SU-DHL-6 (cell line): ENCODE data around the gene SCAPER.

Experiments
- H2AFZ ChIP-seq: fragments of 200-600 bp; sonication (generic); 2 replicates; pipeline ENCODE4 v1.6.1; 2014; ENCODE audit warnings: low read depth, mild to moderate bottlenecking, moderate library complexity, mixed read lengths, antibody characterized with exemption, low read length; ENCODE audit not compliant: severe bottlenecking
- H3F3A ChIP-seq: fragments of 200-600 bp; shearing (Covaris generic); 2 replicates; pipeline ENCODE4 v1.6.0; 2016; ENCODE audit warnings: antibody characterized with exemption, mild to moderate bottlenecking; ENCODE audit not compliant: insufficient read depth
- H3K27ac ChIP-seq: fragments of 200-600 bp; sonication (generic); 2 replicates; pipeline ENCODE4 v1.5.1; 2016; ENCODE audit warnings: low read depth, mild to moderate bottlenecking, low read length, moderate library complexity, mixed read lengths
- H3K27me3 ChIP-seq: fragments of 200-600 bp; sonication (generic), shearing (Covaris generic); 2 replicates; pipeline ENCODE4 v1.6.0; 2014; ENCODE audit warnings: mild to moderate bottlenecking, low read length
- H3K36me3 ChIP-seq: fragments of 200-600 bp; sonication (generic); 2 replicates; pipeline ENCODE4 v1.6.1; 2014; ENCODE audit warnings: mild to moderate bottlenecking, low read length, mixed read lengths
- H3K4me2 ChIP-seq: fragments of 300-600, 200-600 bp; shearing (Covaris generic), sonication (generic); 2 replicates; pipeline ENCODE4 v1.6.0; 2014; ENCODE audit warnings: low read length, low read depth, mild to moderate bottlenecking; ENCODE audit not compliant: poor library complexity, severe bottlenecking
- H3K4me3 ChIP-seq: fragments of 200-600 bp; sonication (generic); 2 replicates; pipeline ENCODE4 v1.5.1; 2014; ENCODE audit warnings: antibody characterized with exemption, low read length, mild to moderate bottlenecking, mixed read lengths; ENCODE audit not compliant: insufficient read depth, poor library complexity, severe bottlenecking
- H3K79me2 ChIP-seq: fragments of 200-600 bp; sonication (generic); 2 replicates; pipeline ENCODE4 v1.6.1; 2014; ENCODE audit warnings: mild to moderate bottlenecking, low read length, moderate library complexity; ENCODE audit not compliant: insufficient read depth
- H3K9ac ChIP-seq: fragments of 200-600 bp; sonication (generic); 2 replicates; pipeline ENCODE4 v1.7.0; 2014; ENCODE audit warnings: mild to moderate bottlenecking, low read length
- H3K9me2 ChIP-seq: fragments of 200-600 bp; sonication (generic); replicated peaks from 2 replicates; pipeline ENCODE4 v1.6.1; 2014; ENCODE audit warnings: low read length; ENCODE audit not compliant: insufficient read depth
- H3K9me3 ChIP-seq: fragments of 200-600 bp; sonication (generic); 2 replicates; pipeline ENCODE4 v1.6.1; 2014; ENCODE audit warnings: low read length, mixed read lengths; ENCODE audit not compliant: insufficient read depth
- H4K20me1 ChIP-seq: fragments of 200-600 bp; sonication (generic); 2 replicates; pipeline ENCODE4 v1.6.1; 2014; ENCODE audit warnings: low read depth, mild to moderate bottlenecking, antibody characterized with exemption, low read length, moderate library complexity, mixed read lengths
- CTCF ChIP-seq: fragments of 200-600 bp; sonication (generic); IDR thresholded peaks from one replicate; pipeline ENCODE4 v1.5.1; 2017; ENCODE audit warnings: antibody characterized with exemption, mild to moderate bottlenecking, low read length, moderate library complexity; ENCODE audit not compliant: insufficient read depth, poor library complexity, severe bottlenecking
- EZH2phosphoT487 ChIP-seq: fragments of 200-600 bp; sonication (generic), shearing (Covaris generic); conservative IDR thresholded peaks from 2 replicates; pipeline ENCODE4 v1.6.1; 2018; ENCODE audit warnings: mild to moderate bottlenecking, antibody characterized with exemption, low read length, moderate library complexity, mixed read lengths

Gene SCAPER

GRCh38 chr15:76426941-76427340 is 478.2 kb downstream of the SCAPER start:
- Histone ChIP-seq H3K9ac (no peak overlapping the region), H3K9me3 (no peaks in the 10 kb centered on the region), H3F3A (no peaks in the 10 kb centered on the region), H3K27ac (no peak overlapping the region), H3K79me2 (no peaks in the 10 kb centered on the region), H3K4me2 (no peak overlapping the region), H4K20me1 (no peaks in the 10 kb centered on the region), H3K36me3 (no peaks in the 10 kb centered on the region), H3K9me2 (no peaks in the 10 kb centered on the region), H3K4me3 (no peak overlapping the region), H3K27me3 (no peaks in the 10 kb centered on the region), H2AFZ (no peak overlapping the region)
- no peak for TF ChIP-seq CTCF
- TF ChIP-seq EZH2phosphoT487, result no peak

GRCh38 chr15:76418352-76419140 is 486.6 kb downstream of the SCAPER start:
- H3K27ac ChIP-seq, result no peak overlapping the region
- H3K27me3 ChIP-seq, result no peaks in the 10 kb centered on the region
- H3K36me3 ChIP-seq, result no peaks in the 10 kb centered on the region
- no peak overlapping the region for H3K4me2 ChIP-seq
- no peak overlapping the region for H3K4me3 ChIP-seq
- TF ChIP-seq CTCF (no peak), EZH2phosphoT487 (no peak)
- no peaks in the 10 kb centered on the region for H3K79me2 ChIP-seq
- no peaks in the 10 kb centered on the region for H3F3A ChIP-seq
- H3K9ac ChIP-seq, result no peak overlapping the region
- no peaks in the 10 kb centered on the region for H4K20me1 ChIP-seq
- no peaks in the 10 kb centered on the region for H3K9me2 ChIP-seq
- no peak overlapping the region for H2AFZ ChIP-seq
- H3K9me3 ChIP-seq, result no peaks in the 10 kb centered on the region

- Histone ChIP-seq H4K20me1 (no peaks in the 10 kb centered on the region), H3K36me3 (no peaks in the 10 kb centered on the region), H3K9me3 (no peaks in the 10 kb centered on the region), H3K79me2 (no peaks in the 10 kb centered on the region), H3K9me2 (no peaks in the 10 kb centered on the region), H3F3A (no peaks in the 10 kb centered on the region), H3K27ac (no peak overlapping the region), H3K9ac (no peak overlapping the region), H3K4me2 (no peak overlapping the region), H3K4me3 (no peak overlapping the region), H3K27me3 (no peaks in the 10 kb centered on the region), H2AFZ (no peak overlapping the region)
- no peak for TF ChIP-seq EZH2phosphoT487
- no peak for TF ChIP-seq CTCF
Measured at GRCh38 chr15:76401285-76401684, 503.9 kb downstream of the SCAPER start.
